ENCODE measurements around the gene EYA2.

EYA2 gene

DNA sequence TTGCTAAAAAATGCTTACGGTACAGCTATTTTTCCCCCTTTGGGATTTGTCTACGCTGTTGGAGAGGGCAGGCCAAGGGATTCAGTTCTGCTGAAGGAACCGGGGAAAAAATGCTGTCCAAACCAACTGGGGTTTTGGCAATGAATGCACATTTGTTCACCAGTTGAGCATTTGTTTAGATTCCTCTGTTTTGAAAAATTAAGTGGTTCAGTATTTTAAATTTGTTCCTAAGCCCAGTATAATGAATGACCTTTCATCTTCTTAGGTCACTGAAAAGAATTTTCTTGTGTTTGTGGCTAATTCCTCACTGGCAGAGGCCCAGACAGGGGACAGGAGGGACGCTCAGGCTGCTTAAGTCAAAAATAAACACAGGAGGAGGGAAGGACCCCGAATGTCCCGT lies 10.8 kb upstream of the EYA2 start:
- DNase-seq (ENCODE audit: low read depth, low spot score): no peak
- TF ChIP-seq YY1 (IDR thresholded peaks at IDR 0.05; ENCODE audit: insufficient read depth, insufficient read length) (no peak), ZNF274 (IDR thresholded peaks at IDR 0.05; ENCODE audit: low read depth, low read length) (no peak), SUZ12 (IDR thresholded peaks at IDR 0.05; ENCODE audit: extremely low read depth, insufficient read depth, insufficient read length) (no peak)

DNA sequence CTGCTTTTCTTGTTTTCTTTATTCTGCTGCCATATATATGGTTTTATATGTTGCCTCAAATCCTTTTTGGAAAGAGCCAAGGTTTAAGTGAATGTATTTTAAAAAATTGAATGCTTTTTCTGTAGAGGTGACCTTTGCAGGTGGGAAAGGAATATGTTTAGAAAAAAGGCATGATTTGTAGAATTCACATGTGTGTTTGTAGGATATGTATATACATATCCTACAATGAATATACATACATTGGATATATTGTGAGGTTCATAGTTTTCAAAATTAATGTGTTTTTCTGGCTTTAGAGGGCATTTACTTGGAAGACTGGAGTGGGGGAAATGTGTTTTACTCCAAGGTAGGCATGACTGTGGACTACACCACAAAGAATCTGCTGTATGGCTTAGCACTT lies 4.0 kb upstream of the EYA2 start:
- no peaks in the 10 kb centered on the region for H3K36me3 ChIP-seq (ENCODE audit: insufficient read depth, insufficient read length, low read length)
- TF ChIP-seq ZNF274 (IDR thresholded peaks at IDR 0.05; ENCODE audit: low read depth, low read length) (no peak), YY1 (IDR thresholded peaks at IDR 0.05; ENCODE audit: insufficient read depth, insufficient read length) (no peak), SUZ12 (IDR thresholded peaks at IDR 0.05; ENCODE audit: extremely low read depth, insufficient read depth, insufficient read length) (no peak)
- H3K9ac ChIP-seq (ENCODE audit: insufficient read length, low read depth): no peak overlapping the region
- H3K4me1 ChIP-seq (ENCODE audit: insufficient read depth, insufficient read length): no peaks in the 10 kb centered on the region
- no peak for DNase-seq (ENCODE audit: low read depth, low spot score)
- no peak overlapping the region for H3K4me3 ChIP-seq (ENCODE audit: insufficient read length, low read depth)
- peaks cover 16% of the 10 kb centered on the region for H3K27me3 ChIP-seq (ENCODE audit: insufficient read depth, insufficient read length)
- peaks cover 10% of the 10 kb centered on the region; the same call in 1 of the 2 replicates for H3K9me3 ChIP-seq (ENCODE audit: insufficient read depth, low read length)

More for the DNA sequence above, 10.8 kb upstream of the EYA2 start:
- Histone ChIP-seq H3K36me3 (ENCODE audit: insufficient read depth, insufficient read length, low read length) (no peaks in the 10 kb centered on the region), H3K9me3 (ENCODE audit: insufficient read depth, low read length) (no peaks in the 10 kb centered on the region), H3K4me1 (ENCODE audit: insufficient read depth, insufficient read length) (no peaks in the 10 kb centered on the region), H3K4me3 (ENCODE audit: insufficient read length, low read depth) (no peak overlapping the region), H3K27me3 (ENCODE audit: insufficient read depth, insufficient read length) (no peaks in the 10 kb centered on the region), H3K9ac (ENCODE audit: insufficient read length, low read depth) (no peak overlapping the region)

DNA sequence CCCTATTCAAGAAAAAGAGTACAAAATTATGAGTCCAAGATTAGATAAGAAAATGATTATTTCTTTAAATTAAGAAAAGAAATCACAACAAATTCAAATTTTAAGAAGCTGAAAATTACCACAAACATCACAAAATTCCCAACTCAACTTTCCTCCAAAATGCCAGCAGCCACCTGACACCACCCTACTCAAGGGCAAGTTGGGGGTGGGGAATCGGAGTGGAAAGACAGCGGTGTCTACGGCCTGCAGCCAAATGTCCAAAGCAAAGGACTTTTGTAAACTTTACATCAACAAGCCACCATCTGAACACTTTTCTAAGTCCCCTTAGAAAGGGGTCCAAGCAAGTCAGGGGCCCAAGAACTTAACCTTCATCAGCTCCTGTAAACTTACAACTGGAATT lies 1.6 kb upstream of the EYA2 start:
- DNase-seq (ENCODE audit: low read depth, low spot score): no peak
- Histone ChIP-seq H3K4me3 (ENCODE audit: insufficient read length, low read depth) (no peak overlapping the region), H3K9ac (ENCODE audit: insufficient read length, low read depth) (no peak overlapping the region), H3K36me3 (ENCODE audit: insufficient read depth, insufficient read length, low read length) (no peaks in the 10 kb centered on the region), H3K9me3 (ENCODE audit: insufficient read depth, low read length) (peaks cover 10% of the 10 kb centered on the region; the same call in 1 of the 2 replicates), H3K4me1 (ENCODE audit: insufficient read depth, insufficient read length) (no peaks in the 10 kb centered on the region), H3K27me3 (ENCODE audit: insufficient read depth, insufficient read length) (peaks cover 36% of the 10 kb centered on the region)
- TF ChIP-seq ZNF274 (IDR thresholded peaks at IDR 0.05; ENCODE audit: low read depth, low read length): no peak
- no peak for TF ChIP-seq SUZ12 (IDR thresholded peaks at IDR 0.05; ENCODE audit: extremely low read depth, insufficient read depth, insufficient read length)
- no peak for TF ChIP-seq YY1 (IDR thresholded peaks at IDR 0.05; ENCODE audit: insufficient read depth, insufficient read length)

DNA sequence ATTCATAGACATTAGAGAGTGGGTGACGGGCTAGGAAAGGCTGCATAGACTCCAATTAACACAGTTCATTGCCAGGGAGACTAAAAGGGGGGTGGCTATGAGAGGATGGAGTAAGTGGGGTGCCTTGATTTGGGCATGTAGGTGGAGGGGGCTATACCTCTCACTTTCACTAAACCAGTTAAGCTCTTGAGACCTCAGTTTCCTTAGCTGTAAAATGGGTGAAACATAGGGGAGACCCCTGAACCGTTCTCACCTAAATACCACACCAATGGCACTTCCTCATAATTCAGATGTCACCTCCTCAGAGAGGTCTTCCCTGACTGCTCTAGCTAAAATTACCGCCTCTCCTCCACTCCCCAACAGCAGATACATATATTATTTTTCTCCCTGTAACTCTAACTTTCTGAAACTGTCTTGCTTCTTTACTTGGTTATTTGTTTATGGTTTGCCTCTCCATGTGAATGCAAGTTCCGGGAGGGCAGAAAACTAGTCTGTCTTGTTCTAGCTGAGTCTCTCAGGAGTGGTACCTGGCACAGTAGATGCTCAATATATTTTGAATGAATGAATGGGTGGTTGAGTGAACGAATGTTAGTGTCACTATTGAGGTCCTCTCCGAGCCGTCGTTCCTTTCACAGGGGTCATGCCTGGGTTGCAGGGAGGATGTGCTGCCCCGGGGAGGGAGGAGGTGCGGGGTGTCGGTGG lies 615 bp upstream of the EYA2 start:
- peaks cover 36% of the 10 kb centered on the region for H3K27me3 ChIP-seq (ENCODE audit: insufficient read depth, insufficient read length)
- H3K4me3 ChIP-seq (ENCODE audit: insufficient read length, low read depth): no peak overlapping the region
- peaks cover 10% of the 10 kb centered on the region; the same call in 1 of the 2 replicates for H3K9me3 ChIP-seq (ENCODE audit: insufficient read depth, low read length)
- H3K36me3 ChIP-seq (ENCODE audit: insufficient read depth, insufficient read length, low read length): no peaks in the 10 kb centered on the region
- peak overlapping the region; percentile 79 for H3K9ac ChIP-seq (ENCODE audit: insufficient read length, low read depth)
- no peaks in the 10 kb centered on the region for H3K4me1 ChIP-seq (ENCODE audit: insufficient read depth, insufficient read length)
- TF ChIP-seq ZNF274 (IDR thresholded peaks at IDR 0.05; ENCODE audit: low read depth, low read length): no peak
- TF ChIP-seq SUZ12 (IDR thresholded peaks at IDR 0.05; ENCODE audit: extremely low read depth, insufficient read depth, insufficient read length): no peak
- TF ChIP-seq YY1 (IDR thresholded peaks at IDR 0.05; ENCODE audit: insufficient read depth, insufficient read length): no peak
- no peak for DNase-seq (ENCODE audit: low read depth, low spot score)

DNA sequence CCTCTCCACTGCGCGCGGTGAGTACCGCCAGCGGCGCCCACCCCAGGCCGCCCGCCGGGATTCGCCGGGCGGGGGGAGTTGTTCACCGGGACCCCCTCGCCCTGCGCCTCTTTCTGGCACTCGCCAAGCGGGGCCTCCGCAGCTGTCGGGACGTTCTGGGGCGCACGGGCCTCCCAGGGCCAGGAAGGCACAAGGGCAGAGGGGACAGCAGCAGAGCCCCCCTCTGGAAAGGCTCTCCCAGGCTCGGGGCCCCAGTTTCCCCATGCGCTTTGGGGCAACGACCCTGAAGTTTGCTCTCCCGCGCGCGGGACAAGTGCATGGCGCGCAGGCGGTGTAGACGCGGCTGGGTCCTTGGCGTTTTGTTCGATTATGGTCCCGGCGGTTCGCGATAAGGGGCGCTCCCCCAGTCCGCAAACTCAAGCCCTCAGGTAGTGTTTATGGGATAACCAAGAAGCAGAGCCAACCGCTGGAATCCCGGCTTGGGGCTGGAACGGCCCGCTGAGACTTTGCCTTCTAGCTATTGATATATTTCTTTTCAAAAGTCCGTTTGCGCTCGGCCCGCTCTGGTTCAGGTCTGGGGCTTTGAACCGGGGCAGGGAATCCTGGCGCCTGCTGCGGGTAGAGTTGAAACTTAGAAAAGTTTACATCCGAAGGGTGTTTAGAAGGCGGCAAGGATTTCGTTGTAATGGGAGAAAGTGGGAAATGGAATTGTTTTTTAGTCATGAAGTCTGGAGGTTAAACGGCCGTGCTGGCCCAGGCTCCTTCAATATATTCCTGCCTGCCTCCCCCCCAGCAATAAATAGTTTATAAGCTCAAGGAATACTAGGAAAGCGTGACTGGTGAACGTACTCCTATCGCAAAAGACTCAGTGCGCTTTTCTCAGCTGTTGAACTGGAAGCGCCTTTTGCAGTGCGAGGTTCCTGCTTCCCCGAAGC lies 595 bp downstream of the EYA2 start:
- DNase-seq (ENCODE audit: low read depth, low spot score): peak; percentile 25
- Histone ChIP-seq H3K4me3 (ENCODE audit: insufficient read length, low read depth) (peak overlapping the region; percentile 72), H3K4me1 (ENCODE audit: insufficient read depth, insufficient read length) (no peaks in the 10 kb centered on the region), H3K27me3 (ENCODE audit: insufficient read depth, insufficient read length) (peaks cover 36% of the 10 kb centered on the region), H3K36me3 (ENCODE audit: insufficient read depth, insufficient read length, low read length) (no peaks in the 10 kb centered on the region), H3K9ac (ENCODE audit: insufficient read length, low read depth) (peak overlapping the region; percentile 79), H3K9me3 (ENCODE audit: insufficient read depth, low read length) (peaks cover 10% of the 10 kb centered on the region; the same call in 1 of the 2 replicates)
- TF ChIP-seq ZNF274 (IDR thresholded peaks at IDR 0.05; ENCODE audit: low read depth, low read length): no peak
- no peak for TF ChIP-seq YY1 (IDR thresholded peaks at IDR 0.05; ENCODE audit: insufficient read depth, insufficient read length)
- TF ChIP-seq SUZ12 (IDR thresholded peaks at IDR 0.05; ENCODE audit: extremely low read depth, insufficient read depth, insufficient read length): peak; percentile 54

DNA sequence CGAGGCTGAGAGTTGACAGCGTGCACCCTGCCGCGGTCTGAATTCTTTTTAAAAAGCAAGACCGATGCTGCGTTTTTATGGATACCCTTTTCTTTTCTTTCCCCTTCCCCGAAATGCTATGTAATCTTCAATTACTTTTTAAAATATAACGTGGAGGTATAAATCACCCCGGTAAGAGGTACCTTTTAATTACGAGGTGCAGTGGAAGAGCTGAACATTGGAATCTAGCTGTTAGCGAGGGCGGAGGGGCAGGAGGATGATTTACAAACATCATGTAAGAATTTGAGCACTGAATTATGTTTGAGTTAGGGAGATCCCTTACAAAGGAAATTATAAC lies 1.2 kb downstream of the EYA2 start:
- Histone ChIP-seq H3K9ac (ENCODE audit: insufficient read length, low read depth) (no peak overlapping the region), H3K4me3 (ENCODE audit: insufficient read length, low read depth) (peak overlapping the region; percentile 72), H3K9me3 (ENCODE audit: insufficient read depth, low read length) (peaks cover 4% of the 10 kb centered on the region; the same call in 1 of the 2 replicates), H3K27me3 (ENCODE audit: insufficient read depth, insufficient read length) (peaks cover 36% of the 10 kb centered on the region), H3K4me1 (ENCODE audit: insufficient read depth, insufficient read length) (no peaks in the 10 kb centered on the region), H3K36me3 (ENCODE audit: insufficient read depth, insufficient read length, low read length) (no peaks in the 10 kb centered on the region)
- TF ChIP-seq YY1 (IDR thresholded peaks at IDR 0.05; ENCODE audit: insufficient read depth, insufficient read length) (no peak), SUZ12 (IDR thresholded peaks at IDR 0.05; ENCODE audit: extremely low read depth, insufficient read depth, insufficient read length) (no peak), ZNF274 (IDR thresholded peaks at IDR 0.05; ENCODE audit: low read depth, low read length) (no peak)
- no peak for DNase-seq (ENCODE audit: low read depth, low spot score)
